B cell (primary cell): Measurements from ENCODE around the gene PPP2R5D. TPM values are rescaled to one million over a fixed set of nuclear protein-coding genes. Genes with fewer than 3 reads are reported as not detected.
A peak's percentile ranks its signal among the peaks of the same experiment; 100 is the strongest.

ENCODE experiments used
- ATAC-seq: fragments of 200-7000 bp; cut with Tn5 transposase; one replicate; pipeline ENCODE4 v1.10.0; 2021; ENCODE audit warnings: low read depth, mild to moderate bottlenecking, moderate number of reproducible peaks, moderate library complexity
- CTCF ChIA-PET: fragments of 350-600 bp; sonication (Branson Sonifier 250); formaldehyde crosslinking; loops from one replicate; lab custom pipeline; 2021; ENCODE audit warnings: antibody characterized with exemption, inconsistent platforms; lab: Charles Lee
- POLR2A ChIA-PET: fragments of 350-600 bp; sonication (Branson Sonifier 250); formaldehyde crosslinking; loops from one replicate; lab custom pipeline; 2021; ENCODE audit warnings: antibody characterized with exemption; lab: Charles Lee
- DNase-seq: peaks from one replicate; pipeline ENCODE4 v3.0.0; 2013
- H2AFZ ChIP-seq: 2 replicates; pipeline ENCODE4 v1.6.1; 2012; ENCODE audit warnings: mild to moderate bottlenecking, low read depth, low read length; ENCODE audit not compliant: insufficient read depth, poor library complexity, severe bottlenecking
- H3K27ac ChIP-seq, 2 donors: 1 replicate in 1 of 2; 2 replicates in 1 of 2; pipeline ENCODE4 v1.5.1; 2012 to 2013; ENCODE audit warnings: low read length in 2 of 2, mild to moderate bottlenecking in 2 of 2, moderate library complexity in 1 of 2
- H3K27me3 ChIP-seq, 4 experiments: fragments of 200-600 bp in 1 of 4; sonication (generic) in 1 of 4; replicated peaks in 1 of 4; 1 replicate in 2 of 4; 2 replicates in 2 of 4; pipeline versions ENCODE4 v1.6.1 to v1.7.0; 2013 to 2016; ENCODE audit warnings: low read length in 3 of 4, mild to moderate bottlenecking in 2 of 4, mixed read lengths in 1 of 4, moderate library complexity in 1 of 4; ENCODE audit not compliant: insufficient read depth in 4 of 4, control insufficient read depth in 3 of 4; ENCODE audit errors: control extremely low read depth in 1 of 4
- H3K36me3 ChIP-seq, 2 experiments: replicated peaks in 1 of 2; 1 replicate in 1 of 2; 2 replicates in 1 of 2; pipeline versions ENCODE4 v1.6.1 to v1.7.1; 2013; ENCODE audit warnings: low read length in 1 of 2; ENCODE audit not compliant: insufficient read depth in 2 of 2, control insufficient read depth in 1 of 2; ENCODE audit errors: control extremely low read depth in 1 of 2, extremely low read depth in 1 of 2
- H3K4me1 ChIP-seq, 2 donors: fragments of 200-600 bp in 1 of 2; sonication (generic) in 1 of 2; 1 replicate in 1 of 2; 2 replicates in 1 of 2; pipeline versions ENCODE4 v1.5.1 to v1.6.1; 2013 to 2017; ENCODE audit warnings: low read length in 2 of 2; ENCODE audit not compliant: control insufficient read depth in 2 of 2, insufficient read depth in 2 of 2
- H3K4me2 ChIP-seq: replicated peaks from 2 replicates; pipeline ENCODE3; 2012; ENCODE audit warnings: mild to moderate bottlenecking, low read depth, low read length; ENCODE audit not compliant: poor library complexity, severe bottlenecking
- H3K4me3 ChIP-seq, 5 experiments: fragments of 200-600 bp in 1 of 5; sonication (generic) in 1 of 5; 1 replicate in 3 of 5; 2 replicates in 2 of 5; pipeline versions ENCODE4 v1.5.1 to v1.7.0; 2011 to 2016; ENCODE audit warnings: low read length in 4 of 5, mild to moderate bottlenecking in 4 of 5, low read depth in 2 of 5, control low read depth in 1 of 5, moderate library complexity in 1 of 5; ENCODE audit not compliant: insufficient read depth in 1 of 5; ENCODE audit errors: control extremely low read depth in 1 of 5, extremely low read depth in 1 of 5
- H3K79me2 ChIP-seq: fragments of 200-600 bp; sonication (generic); one replicate; pipeline ENCODE4 v1.6.0; 2016; ENCODE audit warnings: low read length; ENCODE audit not compliant: control insufficient read depth, insufficient read depth
- H3K9ac ChIP-seq: fragments of 200-600 bp; sonication (generic); 2 replicates; pipeline ENCODE4 v1.6.1; 2017; ENCODE audit warnings: mild to moderate bottlenecking, low read length, moderate library complexity
- H3K9me3 ChIP-seq, 3 donors: one replicate each; pipeline versions ENCODE4 v1.6.1 to v1.7.1; 2013; ENCODE audit warnings: low read length in 2 of 3; ENCODE audit not compliant: control insufficient read depth in 2 of 3, insufficient read depth in 1 of 3; ENCODE audit errors: control extremely low read depth in 1 of 3
- H4K20me1 ChIP-seq: 2 replicates; pipeline ENCODE4 v1.6.0; 2012; ENCODE audit warnings: mild to moderate bottlenecking, low read length; ENCODE audit not compliant: insufficient read depth, control insufficient read depth, poor library complexity, severe bottlenecking
- H3K27ac Mint-ChIP-seq: one replicate; pipeline ENCODE4 v1.8.0; 2021; ENCODE audit warnings: mixed read lengths
- H3K27me3 Mint-ChIP-seq: one replicate; pipeline ENCODE4 v1.8.0; 2021; ENCODE audit warnings: mixed read lengths
- H3K4me1 Mint-ChIP-seq: one replicate; pipeline ENCODE4 v1.8.0; 2021; ENCODE audit warnings: mixed read lengths
- H3K4me3 Mint-ChIP-seq: one replicate; pipeline ENCODE4 v1.8.0; 2021; ENCODE audit warnings: mixed read lengths
- H3K9me3 Mint-ChIP-seq: one replicate; pipeline ENCODE4 v1.8.0; 2022; ENCODE audit warnings: mixed read lengths; ENCODE audit not compliant: insufficient read depth
- EZH2 ChIP-seq: IDR thresholded peaks from 2 replicates; pipeline ENCODE4 v1.6.1; 2012; ENCODE audit warnings: borderline replicate concordance, low read depth, mild to moderate bottlenecking, moderate library complexity, low read length; ENCODE audit not compliant: insufficient read depth, poor library complexity, severe bottlenecking
- WGBS: methylation state at CpG from one replicate; pipeline ENCODE4 v1.1.5; 2013; ENCODE audit warnings: missing lambda C conversion rate; ENCODE audit not compliant: insufficient coverage; 5-methylcytosine and 5-hydroxymethylcytosine counted together
- intact Hi-C: fragments of 100-400 bp; cut with micrococcal nuclease; formaldehyde crosslinking; loops from one replicate; pipeline ENCODE4 v1.10.0; 2022
- polyA plus RNA-seq: library from polyadenylated mRNA; depleted of rRNA; stranded (reverse); fragments of >200 nt; gene quantifications from 2 replicates; pipeline ENCODE4 v1.2.3, GENCODE V29; 2012
- total RNA-seq, 2 donors: library from RNA; stranded (reverse); fragments of 120-200 nt in 1 of 2; gene quantifications; 1 replicate in 1 of 2; 2 replicates in 1 of 2; pipeline versions ENCODE4 v1.2.3 to v1.2.4, GENCODE V29; 2013 to 2022
- TF ChIP-seq, protein P1 (sequence below): fragments of 200-600 bp; IDR thresholded peaks from one replicate; pipeline ENCODE4 v1.8.0; 2022; ENCODE audit warnings: antibody characterized with exemption, mild to moderate bottlenecking

Gene PPP2R5D
- total and polyA plus RNA-seq, 2 donors (not counting 1 experiment from before 2014, with no cell fraction given), result 23.2 to 23.6 TPM

DNA sequence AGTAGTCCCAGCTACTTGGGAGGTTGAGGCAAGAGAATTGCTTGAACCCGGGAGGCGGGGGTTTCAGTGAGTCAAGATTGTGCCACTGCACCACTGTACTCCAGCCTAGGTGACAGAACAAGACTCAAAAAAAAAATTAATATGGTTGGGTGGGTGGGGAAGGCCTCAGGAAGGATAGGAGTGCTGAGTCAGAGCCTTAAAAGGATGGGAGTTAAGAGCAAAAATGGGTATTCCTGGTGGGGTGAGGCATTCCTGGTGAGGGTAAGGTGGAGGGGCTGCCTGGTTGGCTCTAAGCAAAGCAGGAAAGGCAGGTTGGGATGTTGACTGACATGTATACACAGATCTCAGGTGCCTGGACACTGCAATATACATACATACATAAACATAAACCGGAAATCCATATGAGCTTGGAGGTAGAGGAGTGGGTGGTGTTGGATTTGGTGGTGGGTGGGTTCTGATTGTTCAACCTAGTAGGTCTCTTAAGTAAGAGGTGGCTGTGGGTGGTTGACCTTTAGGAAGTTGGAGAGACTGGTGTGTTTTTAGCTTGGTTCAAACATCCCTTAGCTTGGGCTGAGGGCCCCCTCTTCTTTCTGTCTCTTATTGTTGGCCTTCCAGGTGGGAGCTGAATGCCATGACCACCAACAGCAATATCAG lies 35.8 kb downstream of the PPP2R5D start:
- Histone ChIP-seq H3K79me2 (peaks cover 49% of the 10 kb centered on the region), H3K4me2 (no peak overlapping the region), H3K27me3 (no peaks in the 10 kb centered on the region), H2AFZ (no peak overlapping the region), H3K36me3 (peaks cover 3 to 40% of the 10 kb centered on the region in 2 experiments), H3K4me3 (no peak overlapping the region), H3K9me3 (no peaks in the 10 kb centered on the region), H3K9ac (no peak overlapping the region), H3K27ac (no peak overlapping the region), H3K4me1 (peaks cover 5 to 29% of the 10 kb centered on the region in 2 donors), H4K20me1 (peaks cover 39% of the 10 kb centered on the region)
- H3K4me1 Mint-ChIP-seq, result peaks cover 35% of the 10 kb centered on the region
- CTCF ChIA-PET, result interaction anchor here (1.2 kb wide), 1 partner anchor 120 kb away, joined by 6 read pairs; no protein-coding TSS in a partner anchor
- no peaks in the 10 kb centered on the region for H3K9me3 Mint-ChIP-seq
- intact Hi-C loops, result no loop called here
- POLR2A ChIA-PET, result interaction anchor here (1.3 to 1.6 kb wide), 2 partner anchors 34 to 162 kb away, joined by 4 to 12 read pairs; partner anchors contain the start of genes CUL7 and CUL9
- H3K27me3 Mint-ChIP-seq, result no peaks in the 10 kb centered on the region
- peak overlapping the region; percentile 60 for H3K4me3 Mint-ChIP-seq
- H3K27ac Mint-ChIP-seq, result peak overlapping the region; percentile 32
- DNase-seq (no peak), ATAC-seq (no peak)
- TF ChIP-seq EZH2, result no peak
- TF ChIP-seq, protein P1, sequence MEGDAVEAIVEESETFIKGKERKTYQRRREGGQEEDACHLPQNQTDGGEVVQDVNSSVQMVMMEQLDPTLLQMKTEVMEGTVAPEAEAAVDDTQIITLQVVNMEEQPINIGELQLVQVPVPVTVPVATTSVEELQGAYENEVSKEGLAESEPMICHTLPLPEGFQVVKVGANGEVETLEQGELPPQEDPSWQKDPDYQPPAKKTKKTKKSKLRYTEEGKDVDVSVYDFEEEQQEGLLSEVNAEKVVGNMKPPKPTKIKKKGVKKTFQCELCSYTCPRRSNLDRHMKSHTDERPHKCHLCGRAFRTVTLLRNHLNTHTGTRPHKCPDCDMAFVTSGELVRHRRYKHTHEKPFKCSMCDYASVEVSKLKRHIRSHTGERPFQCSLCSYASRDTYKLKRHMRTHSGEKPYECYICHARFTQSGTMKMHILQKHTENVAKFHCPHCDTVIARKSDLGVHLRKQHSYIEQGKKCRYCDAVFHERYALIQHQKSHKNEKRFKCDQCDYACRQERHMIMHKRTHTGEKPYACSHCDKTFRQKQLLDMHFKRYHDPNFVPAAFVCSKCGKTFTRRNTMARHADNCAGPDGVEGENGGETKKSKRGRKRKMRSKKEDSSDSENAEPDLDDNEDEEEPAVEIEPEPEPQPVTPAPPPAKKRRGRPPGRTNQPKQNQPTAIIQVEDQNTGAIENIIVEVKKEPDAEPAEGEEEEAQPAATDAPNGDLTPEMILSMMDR, result no peak
- WGBS, result 100% methylated on average over 1 of the region's 3 CpGs

DNA sequence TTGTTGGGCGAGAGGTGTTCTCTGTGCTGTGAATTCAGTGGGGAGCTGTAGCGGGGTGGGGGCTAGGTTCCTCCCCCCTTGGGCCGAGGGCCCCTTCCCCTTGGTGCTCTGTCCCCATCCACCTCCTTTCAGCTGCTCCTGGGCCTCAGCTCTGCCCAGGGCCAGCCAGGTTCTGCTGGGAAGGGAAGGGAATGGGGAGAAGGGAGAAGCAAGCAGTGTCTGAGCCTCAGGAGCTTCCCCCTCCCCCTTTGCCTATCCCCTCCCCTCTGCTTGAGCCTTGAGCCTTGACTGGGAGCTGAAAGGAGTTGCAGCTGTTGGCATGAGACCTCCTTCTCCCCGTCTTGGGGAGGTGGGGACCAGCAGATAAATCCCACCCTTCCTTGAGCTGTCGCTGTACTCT lies 36.5 kb downstream of the PPP2R5D start:
- POLR2A ChIA-PET, result interaction anchor here (0.9 to 2.0 kb wide), 6 partner anchors 13 to 274 kb away, joined by 3 to 12 read pairs (median 4); partner anchors contain the start of genes CNPY3, CUL7, CUL9 and PEX6
- WGBS, result no CpG with 5 or more reads among the region's 5 CpGs
- no peak for TF ChIP-seq EZH2
- TF ChIP-seq, protein P1, result no peak

More for the DNA sequence above, 36.5 kb downstream of the PPP2R5D start:
- H3K4me1 Mint-ChIP-seq, result peaks cover 31% of the 10 kb centered on the region
- DNase-seq (no peak), ATAC-seq (no peak)
- no peaks in the 10 kb centered on the region for H3K27me3 Mint-ChIP-seq
- CTCF ChIA-PET, result interaction anchor here (0.8 to 1.2 kb wide), 3 partner anchors 11 to 121 kb away, joined by 3 to 6 read pairs (median 4); no protein-coding TSS in a partner anchor
- Histone ChIP-seq H4K20me1 (peaks cover 36% of the 10 kb centered on the region), H3K79me2 (peaks cover 42% of the 10 kb centered on the region), H3K27ac (peak overlapping the region; percentile 25 to 72), H3K4me2 (peak overlapping the region; percentile 93), H3K9me3 (no peaks in the 10 kb centered on the region), H3K9ac (peak overlapping the region; percentile 80), H3K4me3 (peak overlapping the region; percentile 8 to 94 (median 85)), H3K36me3 (peaks cover 3 to 44% of the 10 kb centered on the region in 2 experiments), H3K27me3 (no peaks in the 10 kb centered on the region), H3K4me1 (peaks cover 3 to 25% of the 10 kb centered on the region in 2 donors), H2AFZ (peak overlapping the region; percentile 95)
- H3K9me3 Mint-ChIP-seq, result no peaks in the 10 kb centered on the region
- H3K27ac Mint-ChIP-seq, result no peak overlapping the region
- peak overlapping the region; percentile 60 for H3K4me3 Mint-ChIP-seq
- intact Hi-C loops, result loop anchor here (1.0 kb wide), 1 partner anchor 8 kb away; the partner anchor contains the start of gene MEA1
